ENCODE measurements around the gene MAP3K14.

MAP3K14 gene

GRCh38 chr17:45222996-45223538 is 93.8 kb downstream of the MAP3K14 start:
- H3K4me3 ChIP-seq (ENCODE audit: low read length) = peak overlapping the region; percentile 98
- no peaks in the 10 kb centered on the region for H3K27me3 ChIP-seq (replicated peaks; ENCODE audit: insufficient read depth, low read length)
- H3K9ac ChIP-seq (ENCODE audit: low read length) = peak overlapping the region; percentile 98

DNA sequence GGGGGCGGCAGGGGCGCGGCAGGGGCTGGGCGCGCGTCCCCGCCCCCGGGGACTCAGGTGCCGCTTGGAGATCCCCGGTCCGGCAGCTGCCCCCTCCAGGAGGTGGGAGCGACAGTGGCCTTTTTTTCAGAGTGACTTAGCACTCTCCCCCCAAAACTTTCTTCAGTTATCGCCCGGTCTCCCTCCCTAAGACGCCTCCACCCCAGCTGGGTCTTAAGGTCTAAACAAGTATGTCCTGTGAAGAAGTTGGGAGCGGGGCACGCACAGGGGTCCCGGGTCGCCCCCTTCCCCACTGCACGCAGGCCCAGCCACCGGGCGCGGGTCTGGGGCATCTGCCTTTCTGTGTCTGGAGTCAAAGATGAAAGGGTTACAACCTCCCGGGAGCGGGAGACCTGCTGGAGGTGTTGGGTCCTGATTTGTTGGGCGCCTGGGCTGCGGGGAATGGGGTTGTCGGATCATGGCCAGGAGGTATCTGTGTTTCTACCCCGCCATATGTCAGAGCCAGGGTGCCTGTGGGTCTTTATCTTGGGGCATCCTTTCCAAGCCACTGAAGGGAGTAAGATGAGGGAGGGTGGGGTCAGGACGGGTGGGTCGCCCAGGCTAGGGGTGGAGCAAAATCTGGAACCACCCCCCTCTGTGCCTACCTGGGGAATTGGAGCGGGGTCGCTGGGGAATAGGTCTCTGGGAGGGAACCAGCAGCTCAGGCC is 94.4 kb downstream of the MAP3K14 start:
- H2AFZ ChIP-seq (ENCODE audit: low read length) = no peak overlapping the region
- H3K27me3 ChIP-seq (replicated peaks; ENCODE audit: insufficient read depth, low read length) = no peaks in the 10 kb centered on the region
- H3K9me3 ChIP-seq (replicated peaks; ENCODE audit: insufficient read depth, low read length) = no peaks in the 10 kb centered on the region
- DNase-seq = peak; percentile 53
- peak overlapping the region; percentile 90 for H3K4me2 ChIP-seq (ENCODE audit: low read depth, low read length)
- no peaks in the 10 kb centered on the region for H3K36me3 ChIP-seq (replicated peaks; ENCODE audit: insufficient read depth, low read length)
- no peaks in the 10 kb centered on the region for H4K20me1 ChIP-seq (ENCODE audit: insufficient read depth, low read length)
- peak overlapping the region; percentile 99 for H3K27ac ChIP-seq (ENCODE audit: low read length)
- H3K9ac ChIP-seq (ENCODE audit: low read length) = peak overlapping the region; percentile 98
- H3K4me1 ChIP-seq (ENCODE audit: low read length) = peaks cover 39% of the 10 kb centered on the region
- peak overlapping the region; percentile 98 for H3K4me3 ChIP-seq (ENCODE audit: low read length)
- TF ChIP-seq CTCF (IDR thresholded peaks at IDR 0.05; ENCODE audit: low read length) (no peak), EZH2 (optimal IDR thresholded peaks at IDR 0.05; ENCODE audit: low read depth, low read length) (no peak), EZH2phosphoT487 (IDR thresholded peaks at IDR 0.05; ENCODE audit: low read length) (no peak)
- H3K9me2 ChIP-seq (replicated peaks; ENCODE audit: insufficient read depth, low read length) = no peaks in the 10 kb centered on the region
- H3F3A ChIP-seq (ENCODE audit: insufficient read depth, low read length) = peaks cover 68% of the 10 kb centered on the region
- peaks cover 69% of the 10 kb centered on the region for H3K79me2 ChIP-seq (ENCODE audit: low read length)

More at GRCh38 chr17:45222996-45223538, 93.8 kb downstream of the MAP3K14 start:
- no peaks in the 10 kb centered on the region for H3K36me3 ChIP-seq (replicated peaks; ENCODE audit: insufficient read depth, low read length)
- H3K9me3 ChIP-seq (replicated peaks; ENCODE audit: insufficient read depth, low read length) = no peaks in the 10 kb centered on the region
- peak overlapping the region; percentile 90 for H3K4me2 ChIP-seq (ENCODE audit: low read depth, low read length)
- TF ChIP-seq EZH2phosphoT487 (IDR thresholded peaks at IDR 0.05; ENCODE audit: low read length) = no peak
- no peak for TF ChIP-seq CTCF (IDR thresholded peaks at IDR 0.05; ENCODE audit: low read length)
- no peak for TF ChIP-seq EZH2 (optimal IDR thresholded peaks at IDR 0.05; ENCODE audit: low read depth, low read length)
- no peaks in the 10 kb centered on the region for H3K9me2 ChIP-seq (replicated peaks; ENCODE audit: insufficient read depth, low read length)
- no peaks in the 10 kb centered on the region for H4K20me1 ChIP-seq (ENCODE audit: insufficient read depth, low read length)
- peaks cover 46% of the 10 kb centered on the region for H3K4me1 ChIP-seq (ENCODE audit: low read length)
- no peak overlapping the region for H2AFZ ChIP-seq (ENCODE audit: low read length)
- H3K79me2 ChIP-seq (ENCODE audit: low read length) = peaks cover 75% of the 10 kb centered on the region
- H3F3A ChIP-seq (ENCODE audit: insufficient read depth, low read length) = peaks cover 75% of the 10 kb centered on the region
- H3K27ac ChIP-seq (ENCODE audit: low read length) = peak overlapping the region; percentile 99
- DNase-seq = peak; percentile 20

DNA sequence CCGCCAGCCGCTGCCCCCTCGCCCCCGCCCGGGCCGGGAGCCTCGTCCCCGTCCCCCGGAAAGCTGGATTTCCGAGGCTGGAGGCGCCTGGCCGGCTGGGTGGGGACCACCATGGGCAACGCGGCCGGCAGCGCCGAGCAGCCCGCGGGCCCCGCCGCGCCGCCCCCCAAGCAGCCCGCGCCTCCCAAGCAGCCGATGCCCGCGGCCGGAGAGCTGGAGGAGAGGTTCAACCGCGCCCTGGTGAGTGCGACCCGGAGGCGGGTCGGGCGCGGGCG is 94.9 kb downstream of the MAP3K14 start:
- no peak for TF ChIP-seq EZH2phosphoT487 (IDR thresholded peaks at IDR 0.05; ENCODE audit: low read length)
- no peak for TF ChIP-seq EZH2 (optimal IDR thresholded peaks at IDR 0.05; ENCODE audit: low read depth, low read length)
- no peak for TF ChIP-seq CTCF (IDR thresholded peaks at IDR 0.05; ENCODE audit: low read length)
- Histone ChIP-seq H3K27me3 (replicated peaks; ENCODE audit: insufficient read depth, low read length) (no peaks in the 10 kb centered on the region), H3K9me3 (replicated peaks; ENCODE audit: insufficient read depth, low read length) (no peaks in the 10 kb centered on the region), H3K4me2 (ENCODE audit: low read depth, low read length) (no peak overlapping the region), H3F3A (ENCODE audit: insufficient read depth, low read length) (peaks cover 64% of the 10 kb centered on the region), H3K9me2 (replicated peaks; ENCODE audit: insufficient read depth, low read length) (no peaks in the 10 kb centered on the region), H3K27ac (ENCODE audit: low read length) (peak overlapping the region; percentile 99; the same call in 1 of the 2 replicates), H4K20me1 (ENCODE audit: insufficient read depth, low read length) (no peaks in the 10 kb centered on the region), H2AFZ (ENCODE audit: low read length) (no peak overlapping the region), H3K36me3 (replicated peaks; ENCODE audit: insufficient read depth, low read length) (no peaks in the 10 kb centered on the region), H3K4me1 (ENCODE audit: low read length) (peaks cover 36% of the 10 kb centered on the region), H3K79me2 (ENCODE audit: low read length) (peaks cover 64% of the 10 kb centered on the region), H3K9ac (ENCODE audit: low read length) (peak overlapping the region; percentile 98; the same call in 1 of the 2 replicates), H3K4me3 (ENCODE audit: low read length) (peak overlapping the region; percentile 92; the same call in 1 of the 2 replicates)
- DNase-seq = no peak

Data from MM.1S (cell line).